ENCODE measurements around the gene EHMT2.
"Not testable (repeated sequence)": the region's sequence is repeated elsewhere in the genome, so short reads cannot be mapped to it uniquely, and the experiment has no call there.

EHMT2 gene

DNA sequence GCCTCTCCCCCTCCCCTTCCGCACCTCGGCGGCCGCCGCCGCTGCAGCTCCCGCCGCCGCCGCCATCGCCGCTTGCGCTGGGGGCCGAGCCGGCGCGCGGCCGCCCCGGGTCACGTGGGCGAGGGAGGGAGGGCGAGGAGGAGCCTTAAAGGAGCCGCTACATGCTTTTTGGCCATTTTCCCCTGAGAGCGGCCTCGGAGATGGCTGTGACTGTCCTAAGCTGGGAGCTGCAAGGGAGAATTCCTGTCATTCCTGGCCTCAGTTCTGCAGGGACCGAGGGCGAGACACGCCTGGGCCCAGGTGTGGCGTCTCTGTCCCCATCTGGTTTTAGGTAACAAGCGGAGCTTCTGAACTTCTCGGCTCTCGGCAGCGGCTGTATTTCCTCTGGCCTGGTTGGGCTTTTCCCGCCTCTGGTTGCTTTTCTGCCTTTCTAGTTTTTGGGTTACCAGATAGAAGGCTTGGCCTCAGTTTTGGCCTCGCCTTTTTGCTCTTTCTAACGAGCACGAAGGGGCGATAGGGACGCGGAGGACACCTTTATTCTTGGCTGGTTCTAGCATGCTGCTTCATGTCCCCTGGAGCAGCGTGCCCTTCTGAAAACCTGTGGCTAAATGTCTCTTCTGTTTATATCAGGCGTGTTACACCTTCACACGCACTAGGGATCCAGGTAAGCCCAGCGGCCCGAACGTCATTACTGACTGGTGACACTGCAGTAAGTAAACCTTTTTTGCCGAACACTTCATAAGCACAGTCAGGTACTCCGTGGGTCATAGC, at the start of gene EHMT2:
Gene EHMT2, minus strand, starts transcription at position 87 of the 771 bp plus-strand sequence. Its CDS starts 21 bp downstream, at position 66.
- DNase-seq (ENCODE audit: low spot score), result peak; percentile 92

DNA sequence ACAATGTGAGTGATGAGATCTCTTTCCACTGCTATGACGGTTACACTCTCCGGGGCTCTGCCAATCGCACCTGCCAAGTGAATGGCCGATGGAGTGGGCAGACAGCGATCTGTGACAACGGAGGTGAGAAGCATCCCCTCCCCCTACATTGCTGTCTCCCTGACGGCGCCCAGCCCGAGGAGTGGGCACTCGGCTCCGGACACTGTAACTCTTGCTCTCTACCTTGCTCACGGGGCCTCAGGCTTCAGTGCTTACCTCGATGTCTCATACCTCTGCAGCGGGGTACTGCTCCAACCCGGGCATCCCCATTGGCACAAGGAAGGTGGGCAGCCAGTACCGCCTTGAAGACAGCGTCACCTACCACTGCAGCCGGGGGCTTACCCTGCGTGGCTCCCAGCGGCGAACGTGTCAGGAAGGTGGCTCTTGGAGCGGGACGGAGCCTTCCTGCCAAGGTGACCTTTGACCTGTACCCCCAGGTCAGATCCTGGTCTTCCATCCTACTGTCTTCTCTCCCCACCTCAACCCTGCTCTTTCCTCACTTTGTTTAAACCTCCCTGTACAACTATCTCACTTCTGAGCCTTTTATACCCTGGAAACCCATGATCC, 49.7 kb upstream of the EHMT2 start:
- no peak for DNase-seq (ENCODE audit: low spot score)

- DNase-seq (ENCODE audit: low spot score), result no peak
These were observed 48.9 kb upstream of the EHMT2 start for GRCh38 chr6:31946370-31946885.

GRCh38 chr6:31945507-31946369, 48.2 kb upstream of the EHMT2 start, which contains the start of gene CFB:
TSS of gene CFB (plus strand) at chr6:31946095. CDS start at chr6:31946222, 127 bp downstream.
- no peak for DNase-seq (ENCODE audit: low spot score)

GRCh38 chr6:31945154-31945506, 47.6 kb upstream of the EHMT2 start:
- no peak for DNase-seq (ENCODE audit: low spot score)

GRCh38 chr6:31943742-31944141, 46.2 kb upstream of the EHMT2 start:
- DNase-seq (ENCODE audit: low spot score), result no peak

- DNase-seq (ENCODE audit: low spot score), result no peak
These were observed 42.8 kb upstream of the EHMT2 start for GRCh38 chr6:31940256-31940664.

DNA sequence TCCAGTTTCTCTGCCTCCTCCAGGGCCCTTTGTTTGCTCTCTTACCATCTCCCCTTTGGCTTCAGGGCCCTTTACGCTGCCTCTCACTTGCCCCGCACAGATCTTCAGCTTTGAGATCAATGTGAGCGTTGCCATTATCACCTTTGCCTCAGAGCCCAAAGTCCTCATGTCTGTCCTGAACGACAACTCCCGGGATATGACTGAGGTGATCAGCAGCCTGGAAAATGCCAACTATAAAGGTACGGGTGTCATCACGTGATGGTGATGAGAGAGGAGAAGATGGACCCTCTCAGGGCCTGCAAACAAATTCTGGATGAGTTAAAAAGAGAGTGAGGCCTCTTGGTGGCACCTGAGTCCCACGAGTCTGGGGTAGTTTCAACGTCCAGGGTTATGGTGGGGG, 38.3 kb upstream of the EHMT2 start:
- no peak for DNase-seq (ENCODE audit: low spot score)

DNA sequence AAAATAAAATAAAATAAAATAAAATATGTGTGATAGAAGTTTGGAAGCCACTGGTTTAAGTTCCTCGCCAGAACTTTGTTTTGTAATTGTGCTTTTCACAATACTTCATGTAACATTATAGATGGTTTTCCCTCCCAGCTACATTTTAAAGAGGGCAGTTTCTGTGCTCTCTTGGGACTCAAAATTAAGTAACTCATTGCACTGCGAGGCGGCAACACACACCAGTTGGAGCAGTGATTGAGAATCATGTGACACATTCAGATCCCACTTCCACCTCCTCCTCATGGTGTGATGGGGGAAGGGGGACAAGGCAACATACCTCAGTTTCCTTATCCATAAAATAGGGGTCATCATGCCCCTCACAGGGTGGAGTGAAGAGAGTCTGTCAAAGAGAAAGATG, 37.5 kb upstream of the EHMT2 start:
- DNase-seq (ENCODE audit: low spot score), result no peak

DNA sequence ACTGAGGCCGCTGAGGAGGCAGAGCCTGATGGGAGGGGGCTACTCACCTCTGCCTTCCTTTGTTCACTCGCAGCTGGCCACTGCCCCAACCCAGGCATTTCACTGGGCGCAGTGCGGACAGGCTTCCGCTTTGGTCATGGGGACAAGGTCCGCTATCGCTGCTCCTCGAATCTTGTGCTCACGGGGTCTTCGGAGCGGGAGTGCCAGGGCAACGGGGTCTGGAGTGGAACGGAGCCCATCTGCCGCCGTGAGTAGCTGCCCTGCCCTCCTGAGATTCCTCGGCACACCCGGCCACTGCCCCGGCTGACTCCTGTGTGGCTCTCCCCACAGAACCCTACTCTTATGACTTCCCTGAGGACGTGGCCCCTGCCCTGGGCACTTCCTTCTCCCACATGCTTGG, 36.0 kb upstream of the EHMT2 start:
- DNase-seq (ENCODE audit: low spot score), result no peak

GRCh38 chr6:31932137-31932536, 34.6 kb upstream of the EHMT2 start:
- DNase-seq (ENCODE audit: low spot score), result not testable (repeated sequence)

- no peak for DNase-seq (ENCODE audit: low spot score)
These were observed 33.5 kb upstream of the EHMT2 start for GRCh38 chr6:31930962-31931361.

- DNase-seq (ENCODE audit: low spot score), result no peak
These were observed 31.1 kb upstream of the EHMT2 start for GRCh38 chr6:31928672-31928939.

DNA sequence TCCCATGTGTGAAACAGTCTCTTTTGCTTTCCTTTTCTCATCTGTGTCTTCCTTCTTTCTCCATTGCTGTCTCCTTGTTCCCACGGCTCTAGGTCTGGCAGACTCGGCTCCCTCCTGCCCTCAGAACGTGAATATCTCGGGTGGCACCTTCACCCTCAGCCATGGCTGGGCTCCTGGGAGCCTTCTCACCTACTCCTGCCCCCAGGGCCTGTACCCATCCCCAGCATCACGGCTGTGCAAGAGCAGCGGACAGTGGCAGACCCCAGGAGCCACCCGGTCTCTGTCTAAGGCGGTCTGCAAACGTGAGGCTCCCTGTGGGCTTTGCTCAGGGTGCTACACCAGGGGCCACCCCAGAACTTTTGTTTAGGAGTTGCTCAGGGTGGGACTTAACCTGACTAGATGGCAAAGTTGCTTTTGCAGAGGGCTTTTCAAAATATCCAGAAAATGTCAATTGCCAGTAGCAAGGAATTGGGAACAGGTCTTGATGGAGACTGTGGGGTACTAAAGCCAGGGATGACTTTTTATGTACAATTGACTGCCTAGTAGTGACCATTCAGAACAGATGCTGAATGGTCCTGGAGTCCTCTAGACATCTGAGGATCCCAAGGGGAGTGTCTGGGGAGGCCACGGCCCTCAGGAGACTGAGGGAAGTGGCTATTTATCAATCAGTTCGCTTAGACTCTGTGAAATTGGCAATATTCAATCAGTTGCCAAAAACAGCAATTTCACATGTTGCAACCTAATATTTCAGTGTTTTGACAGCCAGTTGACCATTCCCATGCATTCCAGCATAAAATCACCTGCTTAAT, 30.6 kb upstream of the EHMT2 start:
- DNase-seq (ENCODE audit: low spot score), result no peak

GRCh38 chr6:31927242-31927862, 29.9 kb upstream of the EHMT2 start, which contains the start of gene C2:
TSS of gene C2 (plus strand) at chr6:31927717. CDS start at chr6:31927753, 36 bp downstream.
- DNase-seq (ENCODE audit: low spot score), result no peak

- no peak for DNase-seq (ENCODE audit: low spot score)
These were observed 25.4 kb upstream of the EHMT2 start for GRCh38 chr6:31922942-31923341.

DNA sequence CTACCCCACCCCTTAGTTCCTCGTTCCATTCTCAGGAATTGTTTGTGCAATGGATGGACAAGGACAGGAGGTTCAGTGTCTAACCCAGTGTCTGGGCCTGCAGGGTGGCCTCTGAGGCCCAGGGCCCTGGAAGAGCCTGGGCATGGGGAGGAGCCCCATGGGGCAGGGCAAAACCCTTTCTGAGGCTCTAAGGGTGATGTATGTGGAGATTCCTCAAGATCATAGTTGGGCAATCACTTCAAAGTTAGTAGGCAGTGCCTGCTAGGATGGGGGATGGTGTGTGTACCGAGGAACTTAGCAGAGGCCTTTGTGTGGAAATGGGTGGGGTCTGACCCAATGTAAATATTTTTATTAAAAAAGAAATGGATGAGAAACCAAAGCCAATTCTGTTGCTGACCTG, 23.3 kb upstream of the EHMT2 start:
- no peak for DNase-seq (ENCODE audit: low spot score)

DNA sequence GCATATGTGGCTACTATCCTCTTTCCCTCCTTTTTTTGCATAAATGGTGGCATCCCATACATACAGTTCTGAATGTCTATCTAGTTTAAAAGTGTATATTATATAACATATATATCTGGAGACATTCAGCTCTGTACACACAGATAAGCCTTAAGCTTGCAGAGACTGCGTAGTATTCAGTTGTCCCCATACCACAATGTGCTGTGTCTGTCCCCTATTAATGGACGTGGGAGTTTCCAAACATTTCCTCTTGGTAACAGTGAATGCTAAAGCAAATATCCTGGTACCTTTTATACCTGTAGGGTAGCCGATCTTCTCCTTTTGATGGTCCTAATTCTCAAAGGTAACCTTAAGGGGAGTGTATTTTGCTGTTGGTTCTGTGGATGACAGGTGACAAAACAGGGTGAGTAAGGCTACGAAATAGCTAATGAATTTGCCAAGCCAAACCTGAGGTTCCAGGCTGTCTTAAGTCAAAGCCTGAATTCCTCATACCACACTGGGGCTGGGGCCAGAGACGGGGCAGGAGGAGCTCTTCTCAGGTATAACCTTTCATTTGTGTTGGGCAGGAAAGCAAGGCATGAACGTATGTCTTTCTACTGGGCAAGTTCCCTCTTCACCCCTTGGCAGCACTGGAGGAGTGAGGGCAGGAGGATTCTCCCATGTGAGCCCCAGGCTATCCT, 22.3 kb upstream of the EHMT2 start:
- no peak for DNase-seq (ENCODE audit: low spot score)

- no peak for DNase-seq (ENCODE audit: low spot score)
These were observed 20.7 kb upstream of the EHMT2 start for GRCh38 chr6:31918069-31918720.

DNA sequence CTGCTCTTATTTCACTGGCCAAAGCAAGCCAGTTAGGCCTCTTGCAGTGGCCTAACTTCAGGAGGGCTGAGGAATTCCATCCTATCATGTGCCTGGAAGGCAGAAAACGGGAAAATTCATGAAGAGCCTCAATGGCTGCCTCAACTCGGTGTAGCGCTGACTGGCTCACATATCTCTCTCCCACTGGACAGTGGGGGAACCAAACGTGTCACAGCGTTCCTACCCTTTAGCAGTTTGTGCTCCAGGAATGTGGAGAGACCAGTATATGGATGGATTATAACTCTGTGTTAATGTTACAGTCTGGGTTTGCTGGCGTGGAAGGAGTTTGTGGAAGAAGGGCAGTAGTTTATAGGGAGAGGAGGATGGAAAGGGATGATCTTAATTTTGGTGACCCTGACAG, 18.3 kb upstream of the EHMT2 start:
- DNase-seq (ENCODE audit: low spot score), result no peak
